K562 (cell line): Measurements from ENCODE around the gene PRUNE1. TPM values are rescaled to one million over a fixed set of nuclear protein-coding genes. Genes with fewer than 3 reads are reported as not detected.

Experiments used
- E4F1 ChIP-seq: fragments of 250-450 bp; sonication (Bioruptor Pico); IDR thresholded peaks from 2 replicates; pipeline ENCODE4 v1.5.0; 2021; ENCODE audit warnings: mild to moderate bottlenecking, borderline replicate concordance
- EWSR1 ChIP-seq: fragments of 450-650 bp; IDR thresholded peaks from 2 replicates; pipeline ENCODE4 v1.6.1; 2018; ENCODE audit warnings: borderline replicate concordance, mild to moderate bottlenecking, low read depth, moderate library complexity; ENCODE audit not compliant: partially characterized antibody
- MTA2 ChIP-seq: fragments of 450-650 bp; IDR thresholded peaks from 2 replicates; pipeline ENCODE4 v1.6.1; 2016; ENCODE audit warnings: low read depth
- PHTF2 ChIP-seq: fragments of 250-450 bp; sonication (Bioruptor Pico); IDR thresholded peaks from 2 replicates; pipeline ENCODE4 v1.5.0; 2021; ENCODE audit warnings: mild to moderate bottlenecking
- POLR2B ChIP-seq: fragments of 450-650 bp; IDR thresholded peaks from 2 replicates; pipeline ENCODE4 v1.6.1; 2018; ENCODE audit warnings: low read depth; ENCODE audit not compliant: partially characterized antibody
- TCF7L2 ChIP-seq: fragments of 150-350 bp; IDR thresholded peaks from 2 replicates; pipeline ENCODE4 v1.6.1; 2016; ENCODE audit warnings: low read depth, mild to moderate bottlenecking, low read length, moderate library complexity
- ZBTB33 ChIP-seq: sonication (generic); formaldehyde crosslinking; IDR thresholded peaks from 2 replicates; pipeline ENCODE4 v1.8.1; 2023; ENCODE audit warnings: mild to moderate bottlenecking, missing genetic modification reagents
- ZNF174 ChIP-seq: fragments of 250-450 bp; sonication (Bioruptor Pico); IDR thresholded peaks from 2 replicates; pipeline ENCODE4 v1.4.0; 2020; ENCODE audit warnings: mild to moderate bottlenecking
- ZNF232 ChIP-seq: sonication (generic); formaldehyde crosslinking; IDR thresholded peaks from 2 replicates; pipeline ENCODE4 v1.8.0; 2022; ENCODE audit warnings: mild to moderate bottlenecking, missing genetic modification reagents
- polyA plus RNA-seq, 8 experiments: library from polyadenylated mRNA; depleted of rRNA in 4 of 8; stranded (reverse) in 5 of 8; unstranded in 3 of 8; fragments of >200 nt; fragmentation: Nextera tagmentation in 2 of 8; fragmentation: Illumina TruSeq in 1 of 8; extraction: Ambion mirVana in 2 of 8; extraction: Trizol in 1 of 8; gene quantifications; 2 replicates each; pipeline versions ENCODE4 v1.2.1 to v1.2.3, GENCODE V29; 2011 to 2014; ENCODE audit warnings: inconsistent platforms in 1 of 8, missing spikeins in 1 of 8
- total RNA-seq, 7 experiments: library from RNA; depleted of rRNA in 6 of 7; stranded (reverse); fragments of >200 nt in 6 of 7; fragmentation: Illumina TruSeq in 2 of 7; extraction: Trizol in 2 of 7; gene quantifications; 2 replicates each; pipeline versions ENCODE4 v1.2.1 to v1.2.3, GENCODE V29; 2011 to 2021; ENCODE audit warnings: low replicate concordance in 1 of 7
- TF ChIP-seq, protein P1 (sequence below): IDR thresholded peaks from 3 replicates; pipeline ENCODE4 v1.6.1; 2011; ENCODE audit warnings: borderline replicate concordance, mild to moderate bottlenecking; ENCODE audit not compliant: insufficient read length, insufficient read depth

The PRUNE1 gene
- total and polyA plus RNA-seq, 9 of the 15 experiments (the other 6 are each of a cell fraction or from before 2014, with no cell fraction given), result 16.7 to 48.3 (median 26.2) TPM

GRCh38 chr1:151048645-151049032 is 40.4 kb downstream of the PRUNE1 start (continued):
- TF ChIP-seq E4F1 (CRISPR knock-in tag) (no peak), TCF7L2 (no peak), POLR2B (no peak), MTA2 (no peak), EWSR1 (no peak), ZNF232 (no peak), PHTF2 (CRISPR knock-in tag) (no peak), ZBTB33 (CRISPR knock-in tag) (peak; percentile 40; the same call in 1 of the 2 replicates), ZNF174 (CRISPR knock-in tag) (no peak)
- TF ChIP-seq, protein P1, sequence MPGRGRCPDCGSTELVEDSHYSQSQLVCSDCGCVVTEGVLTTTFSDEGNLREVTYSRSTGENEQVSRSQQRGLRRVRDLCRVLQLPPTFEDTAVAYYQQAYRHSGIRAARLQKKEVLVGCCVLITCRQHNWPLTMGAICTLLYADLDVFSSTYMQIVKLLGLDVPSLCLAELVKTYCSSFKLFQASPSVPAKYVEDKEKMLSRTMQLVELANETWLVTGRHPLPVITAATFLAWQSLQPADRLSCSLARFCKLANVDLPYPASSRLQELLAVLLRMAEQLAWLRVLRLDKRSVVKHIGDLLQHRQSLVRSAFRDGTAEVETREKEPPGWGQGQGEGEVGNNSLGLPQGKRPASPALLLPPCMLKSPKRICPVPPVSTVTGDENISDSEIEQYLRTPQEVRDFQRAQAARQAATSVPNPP, result no peak
